A549 (cell line): ENCODE data around the gene ADGRL3. TPM values are rescaled to one million over a fixed set of nuclear protein-coding genes. Genes with fewer than 3 reads are reported as not detected.

Source experiments
- ATAC-seq, 2 experiments: fragments of 200-7000 bp in 1 of 2; fragments of >200 bp in 1 of 2; cut with Nextera tagmentation in 1 of 2; cut with Tn5 transposase in 1 of 2; 3 replicates each; pipeline versions ENCODE4 v1.8.0 to v1.9.1; 2018 to 2020; ENCODE audit warnings: mild to moderate bottlenecking in 1 of 2, moderate library complexity in 1 of 2
- CTCF ChIA-PET: fragments of 300-600 bp; sonication (Branson Sonifier 250); formaldehyde crosslinking; extraction: SDS; loops from one replicate; lab custom pipeline; 2021; ENCODE audit warnings: antibody characterized with exemption, inconsistent platforms; lab: Yijun Ruan, JAX
- POLR2A ChIA-PET: fragments of 350-600 bp; formaldehyde crosslinking; extraction: SDS; loops from one replicate; lab custom pipeline; 2021; ENCODE audit warnings: antibody characterized with exemption, inconsistent platforms; lab: Yijun Ruan, JAX
- DNase-seq, 2 experiments: peaks; one replicate each; pipeline versions ENCODE4 v3.0.0 to v3.0.0-alpha.2; 2011 to 2016; ENCODE audit warnings: low read depth in 1 of 2, low spot score in 1 of 2
- FAIRE-seq: peaks from 2 replicates; lab custom pipeline; 2011; peaks lifted over from hg19 to GRCh38; lab: Jason Lieb, UNC
- H3K27ac ChIP-seq, 2 experiments: fragments of >200 bp; sonication (Bioruptor Twin); formaldehyde crosslinking; 3 replicates each; pipeline ENCODE4 v1.5.1; 2016 to 2017
- H3K4me1 ChIP-seq: fragments of >200 bp; sonication (Bioruptor Twin); formaldehyde crosslinking; 3 replicates; pipeline ENCODE4 v1.6.1; 2016
- H3K4me2 ChIP-seq: fragments of >200 bp; sonication (Bioruptor Twin); formaldehyde crosslinking; 3 replicates; pipeline ENCODE4 v1.6.1; 2016
- H3K4me3 ChIP-seq: fragments of >200 bp; sonication (Bioruptor Twin); formaldehyde crosslinking; 3 replicates; pipeline ENCODE4 v1.5.1; 2016
- H3K9me3 ChIP-seq: fragments of >200 bp; sonication (Bioruptor Twin); formaldehyde crosslinking; 3 replicates; pipeline ENCODE4 v1.6.1; 2016
- CBX2 ChIP-seq: fragments of 200-600 bp; sonication (generic); IDR thresholded peaks from 2 replicates; pipeline ENCODE4 v1.6.1; 2016; ENCODE audit warnings: low read depth, mild to moderate bottlenecking, borderline replicate concordance
- CEBPB ChIP-seq, 2 experiments: fragments of >200 bp in 1 of 2; sonication (Bioruptor Twin) in 1 of 2; formaldehyde crosslinking in 1 of 2; IDR thresholded peaks; 2 replicates each; pipeline ENCODE4 v1.6.1; 2012 to 2016
- CHD2 ChIP-seq: fragments of 150-350 bp; IDR thresholded peaks from 2 replicates; pipeline ENCODE4 v1.6.1; 2014; ENCODE audit warnings: low read length; ENCODE audit not compliant: partially characterized antibody
- CHD4 ChIP-seq: fragments of 200-600 bp; sonication (generic); IDR thresholded peaks from 2 replicates; pipeline ENCODE4 v1.6.1; 2016; ENCODE audit warnings: antibody characterized with exemption, mild to moderate bottlenecking, borderline replicate concordance
- ESRRA ChIP-seq: fragments of 150-350 bp; IDR thresholded peaks from 2 replicates; pipeline ENCODE4 v1.6.1; 2014; ENCODE audit warnings: mild to moderate bottlenecking, low read length, borderline replicate concordance
- FOSB ChIP-seq: fragments of 250-450 bp; sonication (Bioruptor Pico); IDR thresholded peaks from 2 replicates; pipeline ENCODE4 v1.5.0; 2020; ENCODE audit warnings: mild to moderate bottlenecking, moderate library complexity
- FOXS1 ChIP-seq: fragments of 250-450 bp; sonication (Bioruptor Pico); IDR thresholded peaks from 2 replicates; pipeline ENCODE4 v1.5.0; 2020; ENCODE audit warnings: mild to moderate bottlenecking, moderate library complexity
- HEYL ChIP-seq: fragments of 250-450 bp; sonication (Bioruptor Pico); IDR thresholded peaks from 2 replicates; pipeline ENCODE4 v1.8.0; 2021; ENCODE audit warnings: mild to moderate bottlenecking, moderate library complexity
- HOXB5 ChIP-seq: fragments of 250-450 bp; sonication (Bioruptor Pico); IDR thresholded peaks from 2 replicates; pipeline ENCODE4 v1.5.0; 2020; ENCODE audit warnings: mild to moderate bottlenecking, moderate library complexity
- JUN ChIP-seq, 2 experiments: fragments of >200 bp; sonication (Bioruptor Twin); formaldehyde crosslinking; IDR thresholded peaks; 2 replicates in 1 of 2; 3 replicates in 1 of 2; pipeline ENCODE4 v1.6.1; 2016 to 2017
- MAFK ChIP-seq: fragments of 450-650 bp; IDR thresholded peaks from 2 replicates; pipeline ENCODE4 v1.6.1; 2014; ENCODE audit not compliant: partially characterized antibody
- MAZ ChIP-seq: fragments of 150-350 bp; IDR thresholded peaks from 2 replicates; pipeline ENCODE4 v1.6.1; 2014; ENCODE audit warnings: antibody characterized with exemption, low read depth, low read length, borderline replicate concordance
- MYC ChIP-seq: IDR thresholded peaks from 2 replicates; pipeline ENCODE4 v1.6.1; 2012; ENCODE audit warnings: mild to moderate bottlenecking, inconsistent platforms, low read length, improper control_type of control experiment, borderline replicate concordance
- NPAS2 ChIP-seq: fragments of 250-450 bp; sonication (Bioruptor Pico); IDR thresholded peaks from 2 replicates; pipeline ENCODE4 v1.8.0; 2022; ENCODE audit warnings: mild to moderate bottlenecking, moderate library complexity, borderline replicate concordance
- RAD21 ChIP-seq, 2 experiments: fragments of >200 bp in 1 of 2; sonication (Bioruptor Twin) in 1 of 2; formaldehyde crosslinking in 1 of 2; IDR thresholded peaks in 1 of 2; conservative IDR thresholded peaks in 1 of 2; 2 replicates in 1 of 2; 3 replicates in 1 of 2; pipeline ENCODE4 v1.6.1; 2012 to 2018; ENCODE audit warnings: inconsistent platforms in 1 of 2
- RNF2 ChIP-seq: fragments of 200-600 bp; sonication (generic); IDR thresholded peaks from 2 replicates; pipeline ENCODE4 v1.6.1; 2016; ENCODE audit warnings: low read depth, mild to moderate bottlenecking, antibody characterized with exemption, moderate library complexity, borderline replicate concordance
- SREBF2 ChIP-seq: fragments of 450-650 bp; IDR thresholded peaks from 2 replicates; pipeline ENCODE4 v1.6.1; 2014; ENCODE audit warnings: mild to moderate bottlenecking, moderate library complexity
- TFCP2L1 ChIP-seq: fragments of 250-450 bp; sonication (Bioruptor Pico); IDR thresholded peaks from 2 replicates; pipeline ENCODE4 v1.5.0; 2021; ENCODE audit warnings: mild to moderate bottlenecking
- ZC3H11A ChIP-seq: fragments of 450-650 bp; IDR thresholded peaks from 2 replicates; pipeline ENCODE4 v1.6.1; 2014; ENCODE audit warnings: antibody characterized with exemption, mild to moderate bottlenecking
- ZFP36 ChIP-seq: fragments of 450-650 bp; IDR thresholded peaks from 2 replicates; pipeline ENCODE4 v1.6.1; 2014; ENCODE audit warnings: borderline replicate concordance; ENCODE audit not compliant: partially characterized antibody
- ZNF302 ChIP-seq: fragments of 250-450 bp; sonication (Bioruptor Pico); IDR thresholded peaks from 2 replicates; pipeline ENCODE4 v1.9.0; 2021; ENCODE audit warnings: inconsistent platforms, mild to moderate bottlenecking, moderate library complexity
- WGBS: methylation state at CpG from one replicate; pipeline ENCODE4 v1.1.6; 2017; ENCODE audit errors: missing lambda C conversion rate; 5-methylcytosine and 5-hydroxymethylcytosine counted together
- polyA plus RNA-seq, 4 experiments: library from polyadenylated mRNA; depleted of rRNA in 3 of 4; stranded (reverse); fragments of >200 nt; fragmentation: RNase III in 1 of 4; extraction: RNeasy Plus Mini Kit Qiagen cat#74134 plus additional on column Dnase treatment in 1 of 4; gene quantifications; 2 replicates in 3 of 4; 3 replicates in 1 of 4; pipeline ENCODE4 v1.2.3, GENCODE V29; 2011 to 2017
- TF ChIP-seq, protein P1 (sequence below): fragments of 150-350 bp; IDR thresholded peaks from 2 replicates; pipeline ENCODE4 v1.6.1; 2014; ENCODE audit warnings: low read depth, mild to moderate bottlenecking, low read length
- TF ChIP-seq, protein P2 (sequence below): IDR thresholded peaks from 2 replicates; pipeline ENCODE4 v1.6.1; 2012
- TF ChIP-seq, protein P3 (sequence below): fragments of >200 bp; sonication (Bioruptor Twin); formaldehyde crosslinking; IDR thresholded peaks from 3 replicates; pipeline ENCODE4 v1.5.1; 2016
- TF ChIP-seq, protein P4 (sequence below): fragments of 450-650 bp; IDR thresholded peaks from 2 replicates; pipeline ENCODE4 v1.6.1; 2014; ENCODE audit warnings: antibody characterized with exemption
- TF ChIP-seq, protein P5 (sequence below): fragments of >200 bp; sonication (Bioruptor Twin); formaldehyde crosslinking; IDR thresholded peaks from 3 replicates; pipeline ENCODE4 v1.6.1; 2016
- TF ChIP-seq, protein P6 (sequence below): fragments of >200 bp; sonication (Bioruptor Twin); formaldehyde crosslinking; IDR thresholded peaks from 2 replicates; pipeline ENCODE4 v1.6.1; 2016
- TF ChIP-seq, protein P7 (sequence below): fragments of 250-450 bp; sonication (Bioruptor Pico); IDR thresholded peaks from 2 replicates; pipeline ENCODE4 v1.5.0; 2021; ENCODE audit warnings: mild to moderate bottlenecking, moderate library complexity, borderline replicate concordance

ADGRL3 gene
- polyA plus RNA-seq, 2 of the 4 experiments (the other 2 are of a cell fraction), result 0.05 to 0.12 TPM

DNA sequence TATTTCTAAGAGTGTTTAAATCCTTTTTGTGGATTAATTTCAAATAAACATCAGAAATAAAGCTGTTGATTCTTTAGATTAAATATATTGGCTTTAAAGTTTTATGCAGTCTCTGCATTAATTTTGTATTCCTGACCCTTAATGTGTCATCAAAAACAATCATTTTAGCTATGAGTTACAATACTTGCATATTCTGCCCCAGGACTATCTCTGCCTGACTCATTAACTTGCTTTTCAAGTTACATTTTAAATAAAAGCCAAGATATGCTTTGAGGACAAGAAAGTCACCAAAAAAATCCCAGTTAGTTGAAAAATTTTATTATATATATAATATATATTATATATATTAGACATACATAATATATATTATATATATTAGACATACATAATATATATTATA, 208.7 kb downstream of the ADGRL3 start:
- Histone ChIP-seq H3K27ac (no peak overlapping the region), H3K4me2 (no peak overlapping the region), H3K4me3 (no peak overlapping the region), H3K9me3 (no peaks in the 10 kb centered on the region), H3K4me1 (no peaks in the 10 kb centered on the region)
- CTCF ChIA-PET, result no interaction called here
- POLR2A ChIA-PET, result no interaction called here
- no peak for TF ChIP-seq RNF2
- TF ChIP-seq RAD21 (conservative IDR thresholded peaks at IDR 0.05 in 1 of 2, IDR thresholded peaks at IDR 0.05 in 1 of 2), result no peak
- TF ChIP-seq ZNF302 (CRISPR knock-in tag), result no peak
- no peak for ATAC-seq
- no peak for DNase-seq
- no peak for FAIRE-seq

DNA sequence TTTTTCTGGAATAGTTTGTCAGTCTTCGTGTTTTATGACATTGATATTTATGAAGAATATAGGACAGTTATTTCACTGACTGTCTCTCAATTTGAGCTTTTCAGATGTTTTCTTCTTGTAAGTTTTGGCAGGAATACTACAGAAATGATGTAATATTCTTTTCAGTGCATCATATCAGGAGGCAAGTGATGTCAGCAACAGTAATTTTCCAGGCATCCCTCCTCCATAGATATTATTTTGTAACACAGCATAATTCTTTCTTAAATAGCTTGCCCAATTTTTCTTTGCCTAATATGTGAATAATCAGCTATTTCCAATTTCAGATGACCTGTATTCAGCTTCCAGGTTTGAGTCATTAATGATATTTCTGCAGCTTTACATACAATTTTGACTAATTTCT, 211.1 kb downstream of the ADGRL3 start:
- POLR2A ChIA-PET, result no interaction called here
- H3K9me3 ChIP-seq, result no peaks in the 10 kb centered on the region
- no peak for DNase-seq
- 17% methylated on average over 1 of the region's 1 CpG for WGBS
- CTCF ChIA-PET, result no interaction called here
- no peak overlapping the region for H3K4me3 ChIP-seq
- FAIRE-seq, result no peak
- no peak overlapping the region for H3K27ac ChIP-seq
- H3K4me1 ChIP-seq, result no peaks in the 10 kb centered on the region
- no peak for TF ChIP-seq CHD2
- TF ChIP-seq CBX2, result no peak
- TF ChIP-seq FOSB (CRISPR knock-in tag), result no peak
- TF ChIP-seq, protein P1, sequence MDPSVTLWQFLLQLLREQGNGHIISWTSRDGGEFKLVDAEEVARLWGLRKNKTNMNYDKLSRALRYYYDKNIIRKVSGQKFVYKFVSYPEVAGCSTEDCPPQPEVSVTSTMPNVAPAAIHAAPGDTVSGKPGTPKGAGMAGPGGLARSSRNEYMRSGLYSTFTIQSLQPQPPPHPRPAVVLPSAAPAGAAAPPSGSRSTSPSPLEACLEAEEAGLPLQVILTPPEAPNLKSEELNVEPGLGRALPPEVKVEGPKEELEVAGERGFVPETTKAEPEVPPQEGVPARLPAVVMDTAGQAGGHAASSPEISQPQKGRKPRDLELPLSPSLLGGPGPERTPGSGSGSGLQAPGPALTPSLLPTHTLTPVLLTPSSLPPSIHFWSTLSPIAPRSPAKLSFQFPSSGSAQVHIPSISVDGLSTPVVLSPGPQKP, result no peak
- no peak for TF ChIP-seq NPAS2 (CRISPR knock-in tag)
- no peak for TF ChIP-seq ZC3H11A
- TF ChIP-seq ZFP36, result no peak
- TF ChIP-seq ESRRA, result no peak
- no peak for TF ChIP-seq TFCP2L1 (CRISPR knock-in tag)
- TF ChIP-seq, protein P2, sequence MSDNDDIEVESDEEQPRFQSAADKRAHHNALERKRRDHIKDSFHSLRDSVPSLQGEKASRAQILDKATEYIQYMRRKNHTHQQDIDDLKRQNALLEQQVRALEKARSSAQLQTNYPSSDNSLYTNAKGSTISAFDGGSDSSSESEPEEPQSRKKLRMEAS, result no peak
- TF ChIP-seq MAZ, result no peak
- no peak for TF ChIP-seq MYC
- TF ChIP-seq, protein P3, sequence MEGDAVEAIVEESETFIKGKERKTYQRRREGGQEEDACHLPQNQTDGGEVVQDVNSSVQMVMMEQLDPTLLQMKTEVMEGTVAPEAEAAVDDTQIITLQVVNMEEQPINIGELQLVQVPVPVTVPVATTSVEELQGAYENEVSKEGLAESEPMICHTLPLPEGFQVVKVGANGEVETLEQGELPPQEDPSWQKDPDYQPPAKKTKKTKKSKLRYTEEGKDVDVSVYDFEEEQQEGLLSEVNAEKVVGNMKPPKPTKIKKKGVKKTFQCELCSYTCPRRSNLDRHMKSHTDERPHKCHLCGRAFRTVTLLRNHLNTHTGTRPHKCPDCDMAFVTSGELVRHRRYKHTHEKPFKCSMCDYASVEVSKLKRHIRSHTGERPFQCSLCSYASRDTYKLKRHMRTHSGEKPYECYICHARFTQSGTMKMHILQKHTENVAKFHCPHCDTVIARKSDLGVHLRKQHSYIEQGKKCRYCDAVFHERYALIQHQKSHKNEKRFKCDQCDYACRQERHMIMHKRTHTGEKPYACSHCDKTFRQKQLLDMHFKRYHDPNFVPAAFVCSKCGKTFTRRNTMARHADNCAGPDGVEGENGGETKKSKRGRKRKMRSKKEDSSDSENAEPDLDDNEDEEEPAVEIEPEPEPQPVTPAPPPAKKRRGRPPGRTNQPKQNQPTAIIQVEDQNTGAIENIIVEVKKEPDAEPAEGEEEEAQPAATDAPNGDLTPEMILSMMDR, result no peak
- no peak for TF ChIP-seq SREBF2
- TF ChIP-seq RAD21 (conservative IDR thresholded peaks at IDR 0.05 in 1 of 2, IDR thresholded peaks at IDR 0.05 in 1 of 2), result no peak
- no peak for TF ChIP-seq MAFK
- no peak overlapping the region for H3K4me2 ChIP-seq
- ATAC-seq, result no peak

DNA sequence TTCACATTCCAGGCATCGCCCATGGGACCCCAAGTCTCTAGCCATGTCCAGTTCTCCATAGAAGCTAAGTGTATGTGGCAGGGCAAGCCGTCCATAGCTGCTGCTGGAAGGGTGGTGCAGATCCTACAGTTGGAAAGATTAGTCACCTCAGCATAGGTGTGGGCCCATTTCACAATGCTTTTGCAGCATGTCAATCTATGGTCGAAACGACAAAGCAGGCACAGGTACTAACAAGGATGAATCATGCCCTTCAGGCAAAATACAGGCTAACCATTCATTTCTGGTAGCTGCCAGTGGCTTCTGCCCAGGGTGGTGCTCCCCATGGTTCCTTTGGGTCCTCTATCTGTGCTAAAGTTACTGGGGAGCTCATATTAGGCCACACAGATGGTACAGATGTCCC, 225.2 kb downstream of the ADGRL3 start:
- Histone ChIP-seq H3K4me2 (no peak overlapping the region), H3K4me1 (no peaks in the 10 kb centered on the region), H3K27ac (no peak overlapping the region), H3K9me3 (no peaks in the 10 kb centered on the region), H3K4me3 (no peak overlapping the region)
- no peak for FAIRE-seq
- no peak for ATAC-seq
- DNase-seq, result no peak
- CTCF ChIA-PET, result no interaction called here
- POLR2A ChIA-PET, result no interaction called here
- WGBS, result 56% methylated on average over 3 of the region's 4 CpGs
- TF ChIP-seq SREBF2, result no peak
- TF ChIP-seq HEYL (CRISPR knock-in tag), result no peak
- no peak for TF ChIP-seq CEBPB (IDR thresholded peaks at IDR 0.05)
- TF ChIP-seq, protein P4, sequence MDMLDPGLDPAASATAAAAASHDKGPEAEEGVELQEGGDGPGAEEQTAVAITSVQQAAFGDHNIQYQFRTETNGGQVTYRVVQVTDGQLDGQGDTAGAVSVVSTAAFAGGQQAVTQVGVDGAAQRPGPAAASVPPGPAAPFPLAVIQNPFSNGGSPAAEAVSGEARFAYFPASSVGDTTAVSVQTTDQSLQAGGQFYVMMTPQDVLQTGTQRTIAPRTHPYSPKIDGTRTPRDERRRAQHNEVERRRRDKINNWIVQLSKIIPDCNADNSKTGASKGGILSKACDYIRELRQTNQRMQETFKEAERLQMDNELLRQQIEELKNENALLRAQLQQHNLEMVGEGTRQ, result no peak
- TF ChIP-seq HOXB5, result no peak
- no peak for TF ChIP-seq FOXS1
- TF ChIP-seq JUN (IDR thresholded peaks at IDR 0.05), result no peak
- no peak for TF ChIP-seq TFCP2L1 (CRISPR knock-in tag)
- TF ChIP-seq, protein P5, sequence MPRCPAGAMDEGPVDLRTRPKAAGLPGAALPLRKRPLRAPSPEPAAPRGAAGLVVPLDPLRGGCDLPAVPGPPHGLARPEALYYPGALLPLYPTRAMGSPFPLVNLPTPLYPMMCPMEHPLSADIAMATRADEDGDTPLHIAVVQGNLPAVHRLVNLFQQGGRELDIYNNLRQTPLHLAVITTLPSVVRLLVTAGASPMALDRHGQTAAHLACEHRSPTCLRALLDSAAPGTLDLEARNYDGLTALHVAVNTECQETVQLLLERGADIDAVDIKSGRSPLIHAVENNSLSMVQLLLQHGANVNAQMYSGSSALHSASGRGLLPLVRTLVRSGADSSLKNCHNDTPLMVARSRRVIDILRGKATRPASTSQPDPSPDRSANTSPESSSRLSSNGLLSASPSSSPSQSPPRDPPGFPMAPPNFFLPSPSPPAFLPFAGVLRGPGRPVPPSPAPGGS, result no peak
- TF ChIP-seq ESRRA, result no peak
- TF ChIP-seq, protein P6, sequence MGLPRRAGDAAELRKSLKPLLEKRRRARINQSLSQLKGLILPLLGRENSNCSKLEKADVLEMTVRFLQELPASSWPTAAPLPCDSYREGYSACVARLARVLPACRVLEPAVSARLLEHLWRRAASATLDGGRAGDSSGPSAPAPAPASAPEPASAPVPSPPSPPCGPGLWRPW, result no peak
- no peak for TF ChIP-seq MYC
- TF ChIP-seq CHD4, result no peak
- TF ChIP-seq MAZ, result no peak
- TF ChIP-seq, protein P7, sequence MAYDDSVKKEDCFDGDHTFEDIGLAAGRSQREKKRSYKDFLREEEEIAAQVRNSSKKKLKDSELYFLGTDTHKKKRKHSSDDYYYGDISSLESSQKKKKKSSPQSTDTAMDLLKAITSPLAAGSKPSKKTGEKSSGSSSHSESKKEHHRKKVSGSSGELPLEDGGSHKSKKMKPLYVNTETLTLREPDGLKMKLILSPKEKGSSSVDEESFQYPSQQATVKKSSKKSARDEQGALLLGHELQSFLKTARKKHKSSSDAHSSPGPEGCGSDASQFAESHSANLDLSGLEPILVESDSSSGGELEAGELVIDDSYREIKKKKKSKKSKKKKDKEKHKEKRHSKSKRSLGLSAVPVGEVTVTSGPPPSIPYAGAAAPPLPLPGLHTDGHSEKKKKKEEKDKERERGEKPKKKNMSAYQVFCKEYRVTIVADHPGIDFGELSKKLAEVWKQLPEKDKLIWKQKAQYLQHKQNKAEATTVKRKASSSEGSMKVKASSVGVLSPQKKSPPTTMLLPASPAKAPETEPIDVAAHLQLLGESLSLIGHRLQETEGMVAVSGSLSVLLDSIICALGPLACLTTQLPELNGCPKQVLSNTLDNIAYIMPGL, result no peak
